ELF-1 (cell line): ENCODE measurements around the gene LIX1.
A peak's percentile ranks its signal among the peaks of the same experiment; 100 is the strongest.

ENCODE experiments used
- DNase-seq: peaks from one replicate; pipeline ENCODE4 v3.0.0-alpha.2; 2016; ENCODE audit warnings: low read depth, low spot score

Gene LIX1

DNA sequence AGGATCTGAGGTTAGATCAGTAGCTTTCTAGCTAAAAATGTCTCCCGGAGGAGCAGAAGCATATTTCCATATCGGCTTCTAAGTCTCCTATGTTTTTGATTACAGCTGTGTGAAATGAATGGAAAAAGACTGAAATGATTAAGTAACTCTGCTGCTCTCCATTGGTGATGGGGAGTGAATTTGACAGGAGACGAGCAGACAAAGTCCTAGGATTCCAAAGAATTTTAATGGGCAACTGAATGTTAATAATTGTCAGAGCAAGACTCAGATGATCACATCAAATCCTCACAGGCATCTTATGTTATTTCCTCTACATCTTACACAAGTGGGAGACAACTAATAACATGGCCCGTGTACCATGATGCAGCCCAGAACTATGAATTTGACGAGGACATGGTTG is 66.8 kb downstream of the LIX1 start:
- DNase-seq = no peak

DNA sequence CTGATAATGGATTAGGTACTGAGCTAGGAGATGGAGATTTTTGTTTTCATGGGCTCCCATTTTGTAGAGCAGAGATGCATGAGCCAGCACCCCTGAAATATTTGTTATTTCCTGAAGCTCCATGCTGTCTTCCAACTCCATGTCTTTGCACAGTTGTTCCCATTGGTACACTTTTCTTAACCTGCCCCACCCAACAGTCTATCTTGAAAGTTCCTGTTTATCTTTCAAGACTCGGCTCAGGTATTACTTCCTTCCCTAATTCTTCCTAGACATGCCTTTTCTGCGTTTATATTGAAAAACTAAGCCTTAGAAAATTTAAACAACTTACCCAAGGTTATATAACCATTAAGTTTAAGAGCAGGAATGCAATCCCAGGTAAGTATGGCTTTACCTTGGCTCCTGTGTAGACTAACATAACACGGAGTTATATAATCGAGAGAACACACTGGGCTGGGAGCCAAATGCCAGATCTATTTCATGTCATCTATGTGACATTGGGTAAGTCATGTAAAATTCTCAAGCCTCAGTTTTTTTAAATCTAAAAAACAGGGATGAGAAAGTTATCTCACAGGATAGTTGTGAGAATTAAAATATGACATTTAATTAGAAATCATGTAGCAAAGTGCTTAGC is 67.4 kb downstream of the LIX1 start:
- DNase-seq = no peak

DNA sequence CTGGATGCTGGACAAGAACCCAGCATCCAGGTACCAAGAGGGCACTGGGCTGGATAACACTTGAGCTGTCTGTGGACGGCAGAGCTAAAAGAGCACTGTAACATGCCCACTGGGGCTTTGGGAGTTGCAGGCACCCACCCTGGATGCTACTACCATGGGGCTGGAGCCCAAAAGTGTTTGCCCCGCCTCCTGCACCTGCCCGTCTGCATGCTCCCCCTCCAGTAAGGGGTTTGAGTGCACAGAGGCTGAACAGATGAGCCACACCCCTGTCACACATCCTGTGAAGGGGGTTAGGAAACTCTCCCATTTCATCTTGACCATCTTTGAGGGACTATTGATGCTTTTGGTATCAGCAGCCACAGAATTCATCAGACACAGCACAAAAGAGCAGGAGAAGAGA is 69.0 kb downstream of the LIX1 start:
- DNase-seq = no peak

DNA sequence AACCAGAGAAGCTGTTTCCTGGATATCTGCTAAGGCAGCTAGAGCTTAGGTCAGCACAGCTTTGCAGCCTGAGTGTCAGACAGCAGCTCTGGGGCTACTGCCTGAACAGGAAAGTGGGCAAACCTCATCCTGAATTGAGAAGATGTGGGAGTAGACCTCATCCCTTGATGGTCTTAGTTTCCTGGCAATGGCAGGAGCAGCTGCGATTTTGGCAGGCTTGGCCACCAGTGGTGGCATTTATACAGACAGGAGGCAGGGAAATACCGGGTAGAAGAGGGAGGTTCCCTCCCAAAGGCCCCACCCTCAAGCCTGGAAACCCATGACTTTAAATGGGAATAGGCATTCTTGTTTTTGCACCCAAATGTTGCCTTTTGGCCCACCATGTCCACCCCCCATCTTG is 69.7 kb downstream of the LIX1 start:
- DNase-seq = no peak

- DNase-seq = no peak
These were observed 70.4 kb downstream of the LIX1 start for GRCh38 chr5:97071993-97072392.

GRCh38 chr5:97071101-97071500 is 71.3 kb downstream of the LIX1 start:
- no peak for DNase-seq

GRCh38 chr5:97070234-97070633 is 72.2 kb downstream of the LIX1 start:
- no peak for DNase-seq

DNA sequence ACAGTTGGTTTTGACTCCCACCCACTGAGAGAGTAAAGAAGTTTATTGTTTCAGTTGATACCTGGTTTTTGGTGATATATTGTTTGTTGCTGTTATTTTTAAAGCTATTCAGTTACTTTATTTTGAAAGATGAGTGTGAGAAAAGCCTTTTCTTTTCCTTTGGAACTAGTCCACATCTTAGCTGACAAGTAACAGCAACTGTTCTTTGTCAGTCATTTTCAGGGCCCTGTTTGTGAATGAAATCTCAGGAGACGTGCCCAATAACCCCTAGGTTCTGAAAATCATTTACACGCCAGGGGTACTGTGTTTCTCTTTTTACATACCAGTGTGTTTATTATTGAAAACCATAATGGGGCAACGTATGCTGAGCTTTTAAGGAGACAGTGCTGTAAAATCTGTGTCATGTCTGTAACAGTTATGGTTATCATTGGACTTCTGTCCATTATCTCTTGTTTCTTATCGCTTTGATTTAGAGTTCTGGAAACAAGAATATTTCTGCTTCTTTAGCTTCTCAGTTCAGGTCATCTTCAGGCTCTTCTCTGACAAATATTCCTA is 75.0 kb downstream of the LIX1 start:
- DNase-seq = no peak

GRCh38 chr5:97065475-97065874 is 76.9 kb downstream of the LIX1 start:
- no peak for DNase-seq

DNA sequence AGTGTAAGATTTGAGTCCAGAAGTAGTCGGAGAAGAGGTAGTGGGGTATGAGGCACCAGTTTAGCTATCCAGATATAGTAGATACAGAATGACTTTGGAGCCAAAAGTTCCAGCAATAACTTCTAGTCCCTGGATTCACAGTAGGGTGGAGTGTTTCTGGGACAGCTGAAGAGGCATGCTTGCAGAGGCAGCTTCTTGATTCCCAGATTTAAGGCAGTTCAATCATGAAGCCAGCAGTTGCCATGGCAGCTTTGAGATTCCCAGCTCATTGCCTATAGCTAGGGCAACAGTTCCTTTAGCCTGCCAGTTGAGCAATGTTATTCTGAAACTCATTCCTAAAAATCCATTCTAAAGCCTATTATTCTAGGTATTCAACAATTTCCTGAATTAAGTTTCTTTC is 79.2 kb downstream of the LIX1 start:
- no peak for DNase-seq

- no peak for DNase-seq
These were observed 80.4 kb downstream of the LIX1 start for GRCh38 chr5:97062046-97062445.

DNA sequence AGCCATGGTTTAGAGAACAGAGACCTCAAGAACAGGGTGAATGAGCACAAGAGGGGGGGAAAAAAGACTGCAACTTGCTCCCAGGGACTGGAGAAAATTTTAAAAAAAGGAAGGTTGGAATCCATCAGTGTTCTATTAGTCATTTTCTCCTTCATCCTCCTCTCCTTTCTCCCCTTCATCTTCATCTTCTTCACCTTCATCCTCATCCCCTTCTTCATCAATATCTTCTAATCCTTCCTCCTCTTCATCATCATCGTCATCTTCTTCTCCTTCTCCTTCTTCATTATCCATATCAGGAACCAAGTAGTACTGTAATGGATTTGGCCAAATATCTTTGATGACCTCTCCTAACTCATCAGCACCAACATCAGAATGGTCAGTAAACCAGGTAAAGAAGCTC is 86.1 kb downstream of the LIX1 start:
- DNase-seq = no peak

- no peak for DNase-seq
These were observed 93.2 kb downstream of the LIX1 start for GRCh38 chr5:97049175-97049574.

DNA sequence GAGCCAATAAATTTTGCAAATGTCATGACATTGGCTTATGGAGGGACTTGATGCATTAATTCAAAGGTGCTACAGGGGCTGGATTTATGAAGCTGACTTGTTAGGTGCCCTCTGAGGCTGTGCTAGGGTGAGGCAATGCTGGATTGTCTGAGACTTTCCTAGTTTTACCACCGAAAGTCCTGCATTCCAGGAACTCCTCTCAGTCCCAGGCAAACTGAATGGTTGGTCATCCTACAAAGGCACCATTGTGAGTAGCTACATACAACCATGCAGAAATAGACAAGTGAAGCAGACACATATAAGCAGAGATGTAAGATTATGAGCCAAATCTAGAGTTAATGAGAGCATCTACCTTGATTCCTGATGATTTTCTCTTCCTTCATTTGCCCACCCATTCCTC is 95.3 kb downstream of the LIX1 start:
- DNase-seq = no peak

DNA sequence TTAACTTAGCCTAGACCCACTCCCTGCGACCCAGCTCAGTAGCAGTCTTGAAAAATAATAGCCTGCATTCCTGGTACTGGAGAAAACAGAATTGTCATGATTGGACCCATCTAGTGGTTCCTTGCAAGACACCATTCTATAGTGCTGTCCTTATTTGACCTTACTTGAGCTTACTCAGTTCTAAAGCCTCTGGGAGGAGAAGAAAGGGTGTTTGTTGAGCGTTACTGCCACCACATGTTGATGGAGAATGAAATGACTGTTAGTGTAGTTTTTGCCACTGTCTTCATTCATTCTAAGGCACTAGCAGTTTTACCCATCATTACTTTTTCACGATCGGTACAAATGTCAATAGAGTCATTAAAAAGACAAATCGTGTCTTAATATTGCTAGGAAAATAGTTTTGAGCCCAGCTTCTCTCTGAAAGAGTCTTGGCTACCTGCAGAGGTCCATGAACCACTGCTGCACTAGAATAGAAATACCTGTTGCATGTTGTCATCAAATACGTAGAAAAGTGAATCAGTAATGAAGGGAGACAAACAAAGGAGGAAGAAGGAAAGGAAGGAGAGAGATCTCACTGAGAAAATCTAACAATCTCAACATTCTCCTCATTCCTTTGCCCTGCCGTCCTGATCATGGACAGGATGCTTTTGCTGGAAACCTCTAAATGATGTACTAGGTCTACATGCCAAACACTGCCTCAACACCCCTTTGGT is 96.0 kb downstream of the LIX1 start:
- no peak for DNase-seq

GRCh38 chr5:97044052-97044451 is 98.4 kb downstream of the LIX1 start:
- DNase-seq = peak; percentile 89

DNA sequence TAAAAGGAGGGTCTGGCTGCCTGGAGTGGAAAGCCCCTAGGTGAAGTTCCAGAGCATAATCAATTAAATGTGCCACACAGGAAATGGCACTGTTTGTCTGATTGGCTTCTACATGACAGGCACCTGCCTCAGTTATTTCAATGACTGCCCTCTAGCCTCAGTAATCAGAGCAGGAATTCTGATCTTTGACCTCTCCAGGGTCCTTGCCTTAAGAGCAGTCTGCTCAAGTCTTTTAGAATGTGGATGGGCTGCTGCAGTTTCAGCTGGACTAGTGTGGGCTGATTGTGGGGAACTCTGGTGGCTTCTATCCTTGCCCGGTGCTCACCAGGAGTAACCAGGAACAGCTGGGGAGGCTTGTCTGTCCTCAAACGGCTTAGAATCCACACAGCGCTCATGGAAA is 98.9 kb downstream of the LIX1 start:
- peak; percentile 78 for DNase-seq

- peak; percentile 60 for DNase-seq
These were observed 99.4 kb downstream of the LIX1 start for GRCh38 chr5:97042996-97043395.
